Measurements from ENCODE around the gene SCNM1.
A peak's percentile ranks its signal among the peaks of the same experiment; 100 is the strongest.
"Not testable (repeated sequence)": the region's sequence is repeated elsewhere in the genome, so short reads cannot be mapped to it uniquely, and the experiment has no call there.

SCNM1 gene

DNA sequence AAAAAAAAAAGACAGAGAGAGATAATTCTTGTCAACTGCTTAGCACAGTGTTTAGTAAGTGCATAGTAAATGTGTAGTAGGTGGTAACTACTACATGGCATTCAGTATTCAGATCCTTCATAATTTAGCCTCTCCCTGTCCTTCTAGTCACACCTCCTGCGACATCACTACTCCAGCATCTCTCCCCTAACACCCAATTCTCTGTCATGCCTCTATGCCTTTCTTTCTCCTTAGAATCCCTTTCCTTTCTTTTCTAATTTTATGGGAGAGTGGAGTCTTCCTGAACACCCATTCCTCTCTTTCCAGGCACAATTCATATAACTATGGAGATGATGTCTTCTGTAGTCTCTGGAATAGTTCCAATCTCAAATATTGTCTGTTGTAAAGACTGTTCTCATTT is 27.9 kb downstream of the SCNM1 start:
- no peak for DNase-seq

GRCh38 chr1:151194894-151195594 is 29.1 kb downstream of the SCNM1 start:
- not testable (repeated sequence) for DNase-seq

- peak; percentile 63 for DNase-seq
These were observed 30.4 kb downstream of the SCNM1 start for GRCh38 chr1:151196292-151196800.

GRCh38 chr1:151197863-151198253 is 31.9 kb downstream of the SCNM1 start:
- DNase-seq: no peak

DNA sequence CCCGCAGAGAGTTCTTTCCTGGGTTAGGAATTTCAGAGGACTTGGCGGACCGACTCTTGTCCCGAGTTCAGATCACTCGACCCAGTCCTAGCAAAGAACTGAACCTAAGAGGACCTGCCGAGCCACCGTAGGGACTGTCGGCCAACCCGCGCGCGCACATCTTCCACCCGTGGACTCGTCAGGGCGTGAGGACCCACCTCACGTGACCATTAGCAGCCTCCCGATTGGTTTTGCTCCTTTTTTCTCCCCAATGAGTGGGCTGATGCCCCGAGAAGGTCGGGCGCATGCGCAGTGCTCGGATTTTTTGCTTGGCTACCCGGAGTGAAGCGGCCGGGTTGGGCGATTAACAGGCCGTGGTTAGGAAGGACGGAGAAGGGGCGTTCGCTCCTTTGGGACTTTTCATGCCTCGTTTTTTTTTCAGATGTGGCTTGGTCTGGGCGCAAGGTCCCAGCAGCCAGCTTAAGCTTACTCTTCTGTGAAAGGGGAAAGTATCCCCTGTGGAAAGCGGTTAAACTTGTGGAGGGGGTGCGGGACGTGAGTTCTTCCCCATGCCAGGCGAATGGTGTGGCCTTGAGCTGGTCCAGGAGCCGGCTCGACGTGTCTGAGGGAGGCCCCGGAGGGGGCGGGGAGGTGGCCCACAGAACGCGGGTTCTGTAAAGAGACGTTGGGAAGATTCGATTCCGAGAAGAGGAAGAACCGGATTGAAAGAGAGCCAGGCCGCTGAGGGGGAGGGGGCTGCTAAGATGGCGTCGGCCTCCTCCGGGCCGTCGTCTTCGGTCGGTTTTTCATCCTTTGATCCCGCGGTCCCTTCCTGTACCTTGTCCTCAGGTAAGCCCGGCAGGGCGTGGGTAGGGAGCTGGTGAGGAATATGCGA is 32.5 kb downstream of the SCNM1 start, which contains the start of gene PIP5K1A:
TSS of gene PIP5K1A (plus strand) at position 299 of the 874 bp plus-strand sequence. CDS start at position 744, 445 bp downstream.
- peak; percentile 100 for DNase-seq

DNA sequence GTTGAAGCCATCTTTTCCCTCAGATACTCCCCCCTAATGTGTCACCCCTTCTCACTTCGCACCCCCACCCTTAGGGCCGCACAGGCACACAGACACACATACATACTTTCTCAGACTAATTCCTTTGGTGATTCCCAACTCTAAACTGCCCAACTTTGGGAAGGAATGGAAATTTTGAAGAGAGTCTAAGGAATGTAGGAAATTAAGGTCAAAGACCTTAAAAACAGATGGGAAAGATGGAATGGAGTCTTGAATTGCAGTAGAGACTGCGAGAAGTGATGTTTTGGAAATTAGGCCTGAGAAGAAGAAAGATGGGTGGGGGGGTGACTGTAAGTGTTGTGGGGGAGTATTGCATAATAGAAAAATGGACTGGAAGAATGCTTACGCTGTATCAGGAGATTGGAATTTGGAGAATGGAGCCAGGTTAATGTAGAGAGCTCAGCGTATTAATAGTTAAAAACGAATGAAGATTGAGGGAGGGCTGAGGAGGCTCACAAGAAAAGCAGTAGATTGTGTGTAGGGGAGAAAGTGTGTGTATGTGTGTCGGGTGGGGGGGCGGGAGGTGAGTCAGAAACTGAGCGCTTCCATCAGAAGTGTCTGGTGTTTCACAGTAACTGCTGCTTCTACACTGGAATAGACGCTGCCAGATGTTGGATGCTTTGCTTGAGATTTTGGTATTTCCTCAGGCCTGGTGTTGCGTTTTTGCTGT is 34.1 kb downstream of the SCNM1 start:
- DNase-seq: no peak

DNA sequence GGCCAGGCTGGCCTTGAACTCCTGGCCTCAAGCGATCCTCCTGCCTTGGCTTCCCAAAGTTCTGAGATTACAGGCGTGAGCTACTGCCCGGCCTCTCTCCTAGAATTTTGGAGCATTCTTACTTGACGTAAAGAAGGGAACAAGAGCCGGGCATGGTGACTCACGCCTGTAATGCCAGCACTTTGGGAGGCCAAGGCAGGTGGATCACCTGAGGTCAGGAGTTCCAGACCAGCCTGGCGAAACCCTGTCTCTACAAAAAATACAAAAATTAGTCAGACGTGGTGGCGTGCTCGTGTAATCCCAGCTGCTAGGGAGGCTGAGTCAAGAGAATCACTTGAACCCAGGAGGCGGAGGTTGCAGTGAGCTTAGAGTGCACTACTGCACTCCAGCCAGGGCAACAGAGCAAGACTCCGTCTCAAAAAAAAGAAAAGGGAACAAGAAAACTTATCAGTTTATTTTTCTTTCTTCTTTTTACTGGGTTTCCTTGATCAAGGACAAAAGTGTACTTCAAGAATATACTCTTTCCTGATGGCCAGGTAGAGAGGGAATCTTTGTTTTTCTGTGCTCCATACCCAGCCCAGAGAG is 39.5 kb downstream of the SCNM1 start:
- DNase-seq: not testable (repeated sequence)

DNA sequence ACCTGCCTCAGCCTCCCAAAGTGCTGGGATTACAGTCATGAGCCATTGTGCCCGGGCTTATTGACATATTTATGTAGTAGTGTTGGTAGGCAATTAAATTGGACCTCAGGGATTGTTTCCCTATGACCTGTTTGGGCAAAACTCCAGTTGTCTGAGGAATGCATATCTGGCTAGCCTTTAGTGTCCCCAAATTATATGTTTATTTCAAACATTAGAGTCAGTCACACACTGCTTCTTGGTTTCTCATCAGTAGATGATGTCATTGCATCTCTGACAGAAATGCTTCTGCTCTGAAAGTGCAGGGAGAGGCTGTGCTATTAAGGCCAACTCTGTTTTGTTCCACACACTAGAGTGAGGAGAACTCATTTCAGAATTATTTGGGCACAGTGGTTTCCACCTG is 44.9 kb downstream of the SCNM1 start:
- no peak for DNase-seq

- DNase-seq: no peak
These were observed 46.2 kb downstream of the SCNM1 start for GRCh38 chr1:151211972-151212705.

- DNase-seq: no peak
These were observed 47.6 kb downstream of the SCNM1 start for GRCh38 chr1:151213560-151213959.
